Neural cell (in vitro differentiated cells): ENCODE measurements around the gene SGO2. TPM values are rescaled to one million over a fixed set of nuclear protein-coding genes. Genes with fewer than 3 reads are reported as not detected.
A peak's percentile ranks its signal among the peaks of the same experiment; 100 is the strongest.

ENCODE experiments used
- H2AFZ ChIP-seq: fragments of 200-600, 300-800 bp; sonication (generic), shearing (Covaris generic); 2 replicates; pipeline ENCODE4 v1.6.0; 2014; ENCODE audit warnings: low read depth, mild to moderate bottlenecking, antibody characterized with exemption, low read length, moderate library complexity
- H3F3A ChIP-seq: fragments of 200-600 bp; shearing (Covaris generic); 2 replicates; pipeline ENCODE4 v1.6.1; 2016; ENCODE audit warnings: mild to moderate bottlenecking, moderate library complexity, mixed read lengths, antibody characterized with exemption, low read length; ENCODE audit not compliant: insufficient read depth, poor library complexity, severe bottlenecking
- H3K27ac ChIP-seq: fragments of 200-600, 300-800 bp; sonication (generic), shearing (Covaris generic); 2 replicates; pipeline ENCODE4 v1.5.1; 2014; ENCODE audit warnings: mild to moderate bottlenecking, low read length, moderate library complexity
- H3K27me3 ChIP-seq: fragments of 300-800, 200-600 bp; sonication (generic), shearing (Covaris generic); 2 replicates; pipeline ENCODE4 v1.6.0; 2014; ENCODE audit warnings: mild to moderate bottlenecking, low read depth, low read length, moderate library complexity; ENCODE audit not compliant: insufficient read depth
- H3K36me3 ChIP-seq: fragments of 300-800, 200-600 bp; sonication (generic), shearing (Covaris generic); 2 replicates; pipeline ENCODE4 v1.5.1; 2014; ENCODE audit warnings: mild to moderate bottlenecking, antibody characterized with exemption, low read length, moderate library complexity; ENCODE audit not compliant: insufficient read depth
- H3K4me2 ChIP-seq: fragments of 300-800, 200-600 bp; sonication (generic), shearing (Covaris generic); 2 replicates; pipeline ENCODE4 v1.6.0; 2014; ENCODE audit warnings: mild to moderate bottlenecking, low read length
- H3K4me3 ChIP-seq: fragments of 300-800, 200-600 bp; sonication (generic), shearing (Covaris generic); 2 replicates; pipeline ENCODE4 v1.5.1; 2014; ENCODE audit warnings: mild to moderate bottlenecking, low read length, moderate library complexity
- H3K79me2 ChIP-seq: fragments of 200-600 bp; shearing (Covaris generic); replicated peaks from 2 replicates; pipeline ENCODE4 v1.6.0; 2014; ENCODE audit warnings: mild to moderate bottlenecking, low read length, moderate library complexity; ENCODE audit not compliant: insufficient read depth
- H3K9ac ChIP-seq: fragments of 300-800, 200-600 bp; sonication (generic), shearing (Covaris generic); 2 replicates; pipeline ENCODE4 v1.6.1; 2016; ENCODE audit warnings: mild to moderate bottlenecking, low read length, mixed read lengths
- H3K9me2 ChIP-seq: fragments of 200-600 bp; shearing (Covaris generic); 2 replicates; pipeline ENCODE4 v1.6.1; 2016; ENCODE audit warnings: mild to moderate bottlenecking, low read length, mixed read lengths; ENCODE audit not compliant: insufficient read depth
- H3K9me3 ChIP-seq: fragments of 200-600, 300-800 bp; sonication (generic), shearing (Covaris generic); 2 replicates; pipeline ENCODE4 v1.6.1; 2016; ENCODE audit warnings: mild to moderate bottlenecking, mixed run types, low read length, moderate library complexity, mixed read lengths
- H4K20me1 ChIP-seq: fragments of 200-600 bp; shearing (Covaris generic); 2 replicates; pipeline ENCODE4 v1.6.1; 2016; ENCODE audit warnings: mild to moderate bottlenecking, mixed run types; ENCODE audit not compliant: insufficient read depth
- CTCF ChIP-seq: fragments of 450-650 bp; IDR thresholded peaks from 2 replicates; pipeline ENCODE4 v1.5.1; 2014; ENCODE audit warnings: antibody characterized with exemption, mild to moderate bottlenecking, moderate library complexity; ENCODE audit not compliant: poor library complexity, severe bottlenecking
- EP300 ChIP-seq: fragments of 450-650 bp; conservative IDR thresholded peaks from 2 replicates; pipeline ENCODE4 v1.6.1; 2014; ENCODE audit warnings: antibody characterized with exemption, mild to moderate bottlenecking, moderate library complexity; ENCODE audit not compliant: poor library complexity, severe bottlenecking
- EZH2 ChIP-seq: fragments of 200-600, 300-800 bp; shearing (Covaris generic), sonication (generic); IDR thresholded peaks from 2 replicates; pipeline ENCODE4 v1.6.1; 2014; ENCODE audit warnings: antibody characterized with exemption, low read length, borderline replicate concordance, mild to moderate bottlenecking; ENCODE audit not compliant: insufficient read depth, poor library complexity, severe bottlenecking
- MXI1 ChIP-seq: fragments of 450-650 bp; conservative IDR thresholded peaks from 2 replicates; pipeline ENCODE4 v1.6.1; 2014; ENCODE audit warnings: antibody characterized with exemption, mild to moderate bottlenecking; ENCODE audit not compliant: poor library complexity, severe bottlenecking
- POLR2AphosphoS5 ChIP-seq: IDR thresholded peaks from 2 replicates; pipeline ENCODE4 v1.6.1; 2012
- RAD21 ChIP-seq: fragments of 450-650 bp; conservative IDR thresholded peaks from 2 replicates; pipeline ENCODE4 v1.6.1; 2014; ENCODE audit warnings: antibody characterized with exemption, mild to moderate bottlenecking, moderate library complexity
- REST ChIP-seq: IDR thresholded peaks from 2 replicates; pipeline ENCODE4 v1.6.1; 2012; ENCODE audit warnings: borderline replicate concordance
- SMC3 ChIP-seq: fragments of 450-650 bp; conservative IDR thresholded peaks from 2 replicates; pipeline ENCODE4 v1.6.1; 2014; ENCODE audit warnings: antibody characterized with exemption, mild to moderate bottlenecking, moderate library complexity; ENCODE audit not compliant: poor library complexity
- TAF1 ChIP-seq: IDR thresholded peaks from 2 replicates; pipeline ENCODE4 v1.6.1; 2012; ENCODE audit warnings: low read depth
- polyA minus RNA-seq: library from RNA; depleted of rRNA, polyadenylated mRNA; stranded (reverse); fragments of >200 nt; gene quantifications from 2 replicates; pipeline ENCODE4 v1.2.3, GENCODE V29; 2014
- polyA plus RNA-seq: library from polyadenylated mRNA; depleted of rRNA; stranded (reverse); fragments of >200 nt; gene quantifications from 2 replicates; pipeline ENCODE4 v1.2.3, GENCODE V29; 2014

SGO2 gene
- polyA plus RNA-seq = 0.73 and 1.4 TPM in 2 replicates
- polyA minus RNA-seq = 1.9 and 4.4 TPM in 2 replicates

GRCh38 chr2:200525882-200526651 is at the start of gene SGO2:
SGO2 (plus strand) TSS chr2:200526207; CDS start chr2:200532976, 6,769 bp downstream.
- Histone ChIP-seq H3K4me3 (peak within 1 kb of the TSS; percentile 92), H3K27me3 (peaks cover 3% of the 10 kb centered on the region), H3K9me2 (no peaks in the 10 kb centered on the region), H3K4me2 (peak within 1 kb of the TSS; percentile 90), H3K9ac (peak within 1 kb of the TSS; percentile 55), H3K9me3 (no peaks in the 10 kb centered on the region), H3F3A (no peaks in the 10 kb centered on the region), H3K79me2 (peaks cover 7% of the 10 kb centered on the region), H2AFZ (peak within 1 kb of the TSS; percentile 54), H3K36me3 (no peaks in the 10 kb centered on the region), H3K27ac (peak within 1 kb of the TSS; percentile 32), H4K20me1 (no peaks in the 10 kb centered on the region)
- TF ChIP-seq SMC3 = peak; percentile 53
- TF ChIP-seq EP300 = peak; percentile 70
- TF ChIP-seq POLR2AphosphoS5 = peak; percentile 90
- TF ChIP-seq EZH2 = no peak
- TF ChIP-seq REST = no peak
- TF ChIP-seq RAD21 = peak; percentile 41
- TF ChIP-seq MXI1 = peak; percentile 98
- no peak for TF ChIP-seq CTCF
- peak; percentile 51 for TF ChIP-seq TAF1

GRCh38 chr2:200476836-200477235 is 49.2 kb upstream of the SGO2 start:
- TF ChIP-seq CTCF (no peak), MXI1 (no peak), RAD21 (no peak), TAF1 (no peak), POLR2AphosphoS5 (no peak), EP300 (no peak), REST (no peak), EZH2 (no peak), SMC3 (no peak)
- H2AFZ ChIP-seq = no peak overlapping the region
- no peak overlapping the region for H3K4me2 ChIP-seq
- no peaks in the 10 kb centered on the region for H3K36me3 ChIP-seq
- no peak overlapping the region for H3K9ac ChIP-seq
- H3K4me3 ChIP-seq = no peak overlapping the region
- no peak overlapping the region for H3K27ac ChIP-seq
- no peaks in the 10 kb centered on the region for H3K9me3 ChIP-seq
- H4K20me1 ChIP-seq = no peaks in the 10 kb centered on the region
- H3K9me2 ChIP-seq = no peaks in the 10 kb centered on the region
- H3K27me3 ChIP-seq = no peaks in the 10 kb centered on the region
- no peaks in the 10 kb centered on the region for H3K79me2 ChIP-seq
- H3F3A ChIP-seq = no peaks in the 10 kb centered on the region
